Mammary epithelial cell (primary cell): Measurements from ENCODE around the gene PIP4K2A.

Source experiments
- CTCF ChIP-seq, 2 donors: IDR thresholded peaks in 1 of 2; conservative IDR thresholded peaks in 1 of 2; 2 replicates each; pipeline ENCODE4 v1.5.1; 2011 to 2012; ENCODE audit warnings: inconsistent platforms in 2 of 2, low read length in 2 of 2, mild to moderate bottlenecking in 2 of 2, control low read depth in 1 of 2, low read depth in 1 of 2; ENCODE audit not compliant: insufficient read depth in 1 of 2; ENCODE audit errors: extremely low read depth in 1 of 2
- EZH2 ChIP-seq: IDR thresholded peaks from 2 replicates; pipeline ENCODE4 v1.6.1; 2012; ENCODE audit warnings: low read length, inconsistent platforms, borderline replicate concordance

DNA sequence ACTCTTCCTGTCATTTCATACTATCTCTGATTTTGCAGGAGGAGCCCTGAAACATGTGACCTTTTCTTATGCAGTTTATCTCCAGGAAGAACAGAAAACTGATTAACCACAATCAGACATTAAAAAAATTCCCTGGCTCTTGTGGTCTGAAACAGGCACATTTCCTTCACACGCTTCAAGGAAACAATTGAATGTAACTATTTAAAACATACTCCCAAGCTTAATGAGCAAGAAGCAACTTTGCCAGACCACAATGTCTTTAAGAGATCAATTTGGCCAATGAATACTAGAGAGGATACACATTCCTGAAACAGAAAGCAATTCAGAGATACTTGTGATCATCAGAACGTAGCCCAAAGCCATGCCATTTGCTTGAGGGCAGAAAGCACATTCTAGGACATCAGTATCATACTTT is 65.8 kb downstream of the PIP4K2A start:
- TF ChIP-seq CTCF (conservative IDR thresholded peaks at IDR 0.05 in 1 of 2, IDR thresholded peaks at IDR 0.05 in 1 of 2; ENCODE audit: extremely low read depth in 1 of 2, insufficient read depth in 1 of 2, low read depth in 1 of 2, low read length in 2 of 2) (no peak), EZH2 (no peak)
